ENCODE data around the gene MIAT.
"Not testable (repeated sequence)": the region's sequence is repeated elsewhere in the genome, so short reads cannot be mapped to it uniquely, and the experiment has no call there.

MIAT gene

DNA sequence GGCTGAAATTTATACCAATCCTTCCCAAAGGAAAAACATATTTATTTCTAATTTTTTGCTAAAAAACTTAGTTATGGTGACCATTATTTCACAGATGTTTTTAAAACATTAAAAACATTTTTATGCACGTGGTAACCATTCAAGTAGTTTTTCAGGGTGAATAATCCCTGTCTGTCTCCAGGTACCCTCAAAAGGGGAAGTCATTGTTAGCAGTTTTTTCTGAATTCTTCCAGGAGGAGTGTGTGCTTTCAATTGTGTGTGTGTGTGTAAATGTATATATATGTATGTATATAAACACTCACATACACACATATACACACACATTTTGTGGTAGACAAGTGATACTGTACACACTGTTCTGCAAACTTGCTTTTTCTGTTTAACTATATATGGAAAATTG is 43.9 kb downstream of the MIAT start:
- in situ Hi-C loops (cut with MboI; ENCODE audit: low sequenced_read_pairs, unreplicated experiment): no loop called here
- TF ChIP-seq, protein P1, sequence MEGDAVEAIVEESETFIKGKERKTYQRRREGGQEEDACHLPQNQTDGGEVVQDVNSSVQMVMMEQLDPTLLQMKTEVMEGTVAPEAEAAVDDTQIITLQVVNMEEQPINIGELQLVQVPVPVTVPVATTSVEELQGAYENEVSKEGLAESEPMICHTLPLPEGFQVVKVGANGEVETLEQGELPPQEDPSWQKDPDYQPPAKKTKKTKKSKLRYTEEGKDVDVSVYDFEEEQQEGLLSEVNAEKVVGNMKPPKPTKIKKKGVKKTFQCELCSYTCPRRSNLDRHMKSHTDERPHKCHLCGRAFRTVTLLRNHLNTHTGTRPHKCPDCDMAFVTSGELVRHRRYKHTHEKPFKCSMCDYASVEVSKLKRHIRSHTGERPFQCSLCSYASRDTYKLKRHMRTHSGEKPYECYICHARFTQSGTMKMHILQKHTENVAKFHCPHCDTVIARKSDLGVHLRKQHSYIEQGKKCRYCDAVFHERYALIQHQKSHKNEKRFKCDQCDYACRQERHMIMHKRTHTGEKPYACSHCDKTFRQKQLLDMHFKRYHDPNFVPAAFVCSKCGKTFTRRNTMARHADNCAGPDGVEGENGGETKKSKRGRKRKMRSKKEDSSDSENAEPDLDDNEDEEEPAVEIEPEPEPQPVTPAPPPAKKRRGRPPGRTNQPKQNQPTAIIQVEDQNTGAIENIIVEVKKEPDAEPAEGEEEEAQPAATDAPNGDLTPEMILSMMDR (IDR thresholded peaks at IDR 0.05; ENCODE audit: borderline replicate concordance, control extremely low read depth, extremely low read depth, insufficient read depth, missing control alignments): no peak

DNA sequence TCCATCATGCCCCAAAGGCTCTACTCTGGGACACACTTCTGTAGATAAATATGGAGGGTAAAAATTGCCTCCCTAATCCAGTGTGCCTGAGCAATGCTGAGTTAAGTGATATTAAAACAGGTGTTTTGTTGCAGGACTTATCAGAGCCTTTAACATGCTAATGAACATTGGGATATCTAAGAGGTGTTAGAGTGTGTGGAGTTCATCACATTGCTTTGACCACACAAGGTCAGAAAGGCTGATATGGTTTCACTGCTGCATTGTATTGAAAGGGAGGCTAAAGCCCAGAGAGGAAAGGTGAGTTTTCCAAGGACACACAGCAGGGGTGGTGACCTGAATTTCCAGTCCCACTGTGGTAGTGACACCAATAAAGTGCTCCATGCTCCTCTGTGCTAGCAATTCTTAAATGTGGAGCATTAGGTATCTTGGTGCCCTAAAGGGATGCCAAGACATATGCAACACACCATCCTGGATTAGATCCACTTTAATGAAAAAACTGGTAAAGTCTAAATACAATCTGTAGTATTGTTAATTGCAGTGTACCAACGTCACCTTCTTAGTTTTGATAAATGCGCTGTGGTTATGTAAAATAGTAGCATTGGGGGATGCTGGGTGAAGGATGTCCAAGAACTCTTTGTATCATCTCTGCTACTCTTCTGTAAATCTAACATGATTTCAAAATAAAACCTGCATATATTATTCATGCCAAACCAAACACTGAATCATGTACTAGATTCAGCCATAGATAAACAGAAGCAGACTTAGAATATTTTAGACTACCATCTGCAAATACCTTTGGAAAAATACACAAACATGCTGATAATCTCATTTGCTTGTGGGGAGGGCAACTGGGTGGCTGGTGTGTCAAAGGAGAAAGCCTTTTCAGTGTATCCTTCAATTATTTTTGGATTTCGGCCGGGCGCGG is 45.8 kb downstream of the MIAT start:
- TF ChIP-seq, protein P1 (IDR thresholded peaks at IDR 0.05; ENCODE audit: borderline replicate concordance, control extremely low read depth, extremely low read depth, insufficient read depth, missing control alignments): no peak
- in situ Hi-C loops (cut with MboI; ENCODE audit: low sequenced_read_pairs, unreplicated experiment): no loop called here
- DNase-seq (ENCODE audit: low spot score): no peak

More for the DNA sequence above, 43.9 kb downstream of the MIAT start:
- DNase-seq (ENCODE audit: low spot score): no peak

DNA sequence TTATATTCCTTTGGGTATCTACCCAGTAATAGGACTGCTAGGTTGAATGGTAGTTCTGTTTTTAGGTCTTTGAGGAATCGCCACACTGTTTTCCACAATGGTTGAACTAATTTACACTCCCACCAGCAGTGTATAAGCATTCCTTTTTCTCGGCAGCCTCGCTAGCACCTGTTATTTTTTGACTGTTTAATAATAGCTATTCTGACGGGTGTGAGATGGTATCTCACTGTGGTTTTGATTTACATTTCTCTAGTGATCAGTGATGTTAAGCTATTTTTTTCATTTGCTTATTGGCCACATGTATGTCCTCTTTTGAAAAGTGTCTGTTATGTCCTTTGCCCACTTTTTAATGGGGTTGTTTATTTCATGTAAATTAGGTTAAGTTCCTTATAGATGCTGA is 48.0 kb downstream of the MIAT start:
- in situ Hi-C loops (cut with MboI; ENCODE audit: low sequenced_read_pairs, unreplicated experiment): not testable (repeated sequence)

DNA sequence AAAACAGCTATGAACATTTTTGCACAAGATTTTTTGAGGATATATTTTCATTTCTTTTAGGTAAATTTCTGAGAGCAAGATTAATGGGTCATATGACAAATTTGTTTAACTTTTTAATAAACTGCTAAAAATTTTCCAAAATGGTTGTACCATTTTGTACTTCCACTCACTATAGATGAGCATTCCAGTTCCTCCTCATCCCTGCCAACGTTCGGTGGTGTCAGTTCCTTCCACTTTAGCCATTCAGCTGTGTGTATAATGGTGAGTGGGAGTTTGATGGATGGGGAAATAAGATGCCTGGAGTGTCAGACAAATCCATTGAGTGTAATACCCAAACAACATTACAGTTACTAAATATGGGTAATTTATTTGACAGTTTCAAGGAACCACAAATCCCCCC is 49.7 kb downstream of the MIAT start:
- TF ChIP-seq, protein P1 (IDR thresholded peaks at IDR 0.05; ENCODE audit: borderline replicate concordance, control extremely low read depth, extremely low read depth, insufficient read depth, missing control alignments): no peak
- no peak for DNase-seq (ENCODE audit: low spot score)

More for the DNA sequence above, 48.0 kb downstream of the MIAT start:
- not testable (repeated sequence) for DNase-seq (ENCODE audit: low spot score)

DNA sequence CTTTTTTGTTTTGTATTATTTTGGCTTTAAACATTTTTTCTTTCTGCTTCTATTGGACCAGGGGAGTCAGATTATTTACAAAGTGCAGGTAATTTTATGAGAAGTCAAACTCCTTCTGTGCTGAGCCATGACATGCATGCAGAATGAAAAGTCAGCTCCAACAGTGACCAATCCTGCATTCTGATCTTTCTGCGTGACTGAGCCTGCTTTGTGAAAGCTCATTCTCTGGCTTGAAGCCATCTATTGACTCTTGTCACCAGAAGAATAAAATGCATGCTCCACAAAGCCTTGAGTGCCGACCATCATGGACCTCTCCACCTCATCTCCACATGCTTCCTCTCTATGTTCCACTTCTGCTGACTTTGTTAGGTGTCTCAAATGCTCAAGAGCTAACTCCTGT is 50.2 kb downstream of the MIAT start:
- in situ Hi-C loops (cut with MboI; ENCODE audit: low sequenced_read_pairs, unreplicated experiment): no loop called here
- TF ChIP-seq, protein P1 (IDR thresholded peaks at IDR 0.05; ENCODE audit: borderline replicate concordance, control extremely low read depth, extremely low read depth, insufficient read depth, missing control alignments): no peak
- DNase-seq (ENCODE audit: low spot score): no peak

More for the DNA sequence above, 49.7 kb downstream of the MIAT start:
- in situ Hi-C loops (cut with MboI; ENCODE audit: low sequenced_read_pairs, unreplicated experiment): no loop called here

DNA sequence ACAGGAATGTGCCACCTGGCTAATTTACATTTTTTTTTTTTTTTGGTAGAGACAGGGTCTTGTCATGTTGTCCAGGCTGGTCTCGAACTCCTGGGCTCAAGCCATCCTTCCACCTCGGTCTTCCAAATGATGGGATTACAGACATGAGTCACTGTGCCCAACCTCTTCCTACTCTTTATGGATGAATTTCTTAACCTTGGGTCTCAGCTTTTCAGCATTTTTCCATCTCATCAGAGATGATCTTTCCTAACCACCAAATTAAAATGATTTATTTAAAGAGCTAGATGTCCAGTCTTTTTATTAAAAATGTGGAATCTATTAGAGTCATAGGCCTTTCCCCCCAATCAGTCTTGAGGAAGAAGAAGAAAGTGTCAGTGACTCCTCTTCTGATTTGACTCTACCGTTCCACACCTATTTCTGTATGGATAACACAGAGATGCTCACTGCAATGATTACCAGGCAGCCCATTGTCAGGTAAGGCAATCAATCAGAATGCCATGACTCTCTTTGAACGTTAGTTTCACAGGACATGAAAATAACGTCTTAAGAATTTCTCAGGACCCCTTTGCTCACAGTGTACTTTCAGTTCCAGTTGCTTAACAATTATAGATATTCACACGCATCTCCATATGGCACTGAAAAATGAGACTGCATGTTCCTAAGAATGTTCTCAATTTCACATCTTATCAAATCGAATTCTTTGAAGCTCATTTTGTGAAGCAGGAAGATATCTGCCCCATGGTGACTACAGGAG is 51.0 kb downstream of the MIAT start:
- in situ Hi-C loops (cut with MboI; ENCODE audit: low sequenced_read_pairs, unreplicated experiment): no loop called here
- TF ChIP-seq, protein P1 (IDR thresholded peaks at IDR 0.05; ENCODE audit: borderline replicate concordance, control extremely low read depth, extremely low read depth, insufficient read depth, missing control alignments): no peak
- DNase-seq (ENCODE audit: low spot score): peak; percentile 57

Measured in GM13976 (cell line).